Stimulated activated CD4-positive, alpha-beta T cell treated with anti-CD3 and anti-CD28 coated beads, Interleukin-12 subunit alpha, Interleukin-12 subunit beta, amount 100 ng/mL, for 4 hours (primary cell): ENCODE measurements around the gene SMAD5.

ENCODE experiments used
- DNase-seq: peaks from one replicate; pipeline ENCODE4 v3.0.0-alpha.2; 2020

Gene SMAD5

DNA sequence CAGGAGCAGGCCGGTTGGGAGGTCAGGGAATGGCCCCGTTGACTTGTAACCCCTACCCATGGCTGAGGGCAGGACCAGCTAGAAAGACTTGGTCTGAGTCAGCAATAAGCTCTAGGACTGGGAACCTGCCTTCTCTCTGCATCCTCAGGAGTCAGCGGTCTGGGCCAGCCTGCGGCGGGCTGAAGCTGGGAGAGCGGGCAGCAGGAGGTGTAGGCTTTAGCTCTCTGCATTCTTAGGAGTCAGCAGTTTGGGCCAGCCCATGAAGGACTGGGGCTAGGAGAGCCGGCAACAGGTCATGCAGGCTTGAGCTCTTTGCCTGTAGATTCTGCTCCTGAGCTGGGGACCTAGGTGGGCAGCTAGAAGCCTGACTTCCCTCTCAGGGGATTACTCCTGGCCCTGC lies 66.8 kb downstream of the SMAD5 start:
- no peak for DNase-seq

DNA sequence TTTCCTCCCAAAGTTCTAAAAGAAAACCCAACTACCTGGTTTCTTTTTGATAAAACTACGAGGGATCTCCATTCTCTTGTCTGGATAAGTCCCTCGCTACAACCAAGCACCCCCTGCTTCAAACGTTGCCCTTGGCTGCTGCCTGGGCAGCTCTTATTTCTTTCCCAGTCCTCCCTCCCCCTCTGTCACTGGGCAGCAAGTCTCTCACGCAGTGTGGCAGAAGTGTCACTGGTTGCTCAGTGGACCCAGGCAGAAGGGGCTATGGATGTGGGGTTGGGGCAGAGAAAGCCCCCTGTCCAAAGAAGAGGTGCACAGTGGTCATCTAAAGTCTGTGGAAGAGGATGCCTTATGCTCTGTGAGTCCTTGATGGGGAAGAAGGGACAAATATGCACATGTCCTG lies 67.5 kb downstream of the SMAD5 start:
- DNase-seq, result no peak

DNA sequence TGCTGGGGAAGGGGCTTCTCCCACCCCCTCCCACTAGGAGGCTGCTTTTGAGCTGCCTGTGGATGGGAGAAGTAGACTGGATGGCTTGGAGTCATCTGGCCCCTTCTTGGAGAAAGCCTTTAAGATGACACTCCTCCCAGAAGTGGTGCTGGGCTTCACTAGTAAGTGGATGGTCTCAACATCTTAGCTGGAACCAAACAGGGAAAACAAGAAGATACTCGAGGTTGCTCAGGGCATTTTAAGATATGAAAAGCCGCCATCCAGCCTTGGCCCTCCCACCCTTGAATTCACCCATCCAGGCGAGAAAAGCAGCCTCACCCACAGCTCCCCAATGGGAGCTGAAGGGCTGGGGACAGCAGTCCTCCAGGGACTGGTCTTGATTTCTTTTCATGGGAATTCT lies 68.1 kb downstream of the SMAD5 start:
- no peak for DNase-seq

DNA sequence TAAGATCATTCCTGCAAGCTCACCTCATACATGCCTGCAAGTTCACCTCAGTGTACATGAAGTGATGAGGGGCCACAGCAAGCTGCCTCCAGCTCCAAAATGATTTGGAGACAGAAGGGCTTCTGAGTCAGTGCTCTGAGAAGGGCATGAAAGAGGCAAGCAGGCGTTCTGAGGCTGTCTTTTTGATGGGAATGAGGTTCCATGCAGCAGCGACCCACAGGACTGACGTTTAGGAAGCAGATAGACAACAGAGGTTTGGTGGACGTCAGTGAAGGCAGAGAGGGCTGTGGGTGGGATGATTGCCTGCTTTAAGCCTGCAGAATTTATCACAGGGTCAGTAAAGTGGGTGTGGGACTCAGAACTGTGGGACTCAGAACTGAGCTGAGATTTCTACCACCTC lies 69.2 kb downstream of the SMAD5 start:
- no peak for DNase-seq

DNA sequence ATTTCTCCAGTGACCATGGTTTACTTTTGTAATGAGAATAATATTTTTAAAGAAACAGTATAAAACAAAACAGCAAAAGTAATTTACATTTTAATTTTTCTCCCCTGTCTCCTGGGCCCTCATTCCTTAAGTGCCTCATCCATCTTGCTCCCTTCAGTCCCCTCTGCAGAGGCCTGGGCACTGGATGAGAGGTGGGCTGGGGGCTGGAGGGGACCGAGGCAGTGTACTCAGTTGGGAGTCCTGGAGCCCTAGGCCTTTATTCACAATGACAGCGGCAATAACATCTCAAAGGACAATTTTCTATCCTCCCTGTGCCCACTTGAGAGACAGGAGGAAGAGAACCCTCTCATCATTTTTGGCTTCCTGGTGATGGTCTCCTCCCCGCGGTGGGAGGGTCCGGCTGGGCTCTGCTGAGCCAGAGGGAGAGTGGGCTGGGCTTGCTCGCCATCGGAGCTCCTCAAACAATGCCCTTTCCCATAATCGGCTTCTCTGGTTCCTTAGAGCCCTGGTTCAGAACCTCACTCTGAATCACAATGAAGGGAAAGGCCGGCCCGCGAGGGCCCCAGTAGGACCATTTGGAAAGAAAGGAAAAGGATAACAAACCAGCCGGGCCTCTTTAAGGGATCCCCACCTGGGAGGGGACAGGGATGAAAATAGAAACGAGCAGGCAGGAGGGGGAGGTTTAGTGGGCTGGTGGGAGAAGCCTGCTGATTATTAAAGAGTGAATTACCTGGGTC lies 70.0 kb downstream of the SMAD5 start:
- DNase-seq, result no peak

DNA sequence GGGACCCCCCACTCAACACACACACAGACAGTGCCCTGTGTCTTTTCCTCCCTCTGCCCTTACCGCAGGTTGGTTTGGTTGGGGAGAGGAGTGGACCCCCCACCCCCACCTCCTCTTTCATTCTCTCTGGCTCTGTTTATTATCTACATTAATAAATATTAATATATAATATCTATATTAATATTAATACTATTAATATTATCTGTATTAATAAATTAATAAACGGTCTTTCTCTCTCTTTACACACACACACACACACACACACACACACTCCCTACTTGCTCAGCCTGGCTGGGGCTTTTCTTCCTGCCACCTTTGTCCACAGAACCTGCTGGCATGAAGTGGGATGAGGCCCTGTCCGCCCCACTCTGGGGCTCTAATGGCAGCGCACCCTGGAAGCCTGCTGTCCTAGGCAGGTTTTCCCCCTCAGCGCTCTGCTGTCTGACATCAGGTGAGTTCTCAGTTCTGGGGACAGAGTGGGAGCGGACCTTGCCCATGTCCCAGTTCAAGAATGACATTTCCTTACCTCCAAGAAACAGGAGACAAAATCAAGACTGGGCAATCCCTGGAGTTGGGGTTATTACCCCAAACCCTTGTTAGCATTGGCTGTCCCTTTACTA lies 70.8 kb downstream of the SMAD5 start:
- no peak for DNase-seq

DNA sequence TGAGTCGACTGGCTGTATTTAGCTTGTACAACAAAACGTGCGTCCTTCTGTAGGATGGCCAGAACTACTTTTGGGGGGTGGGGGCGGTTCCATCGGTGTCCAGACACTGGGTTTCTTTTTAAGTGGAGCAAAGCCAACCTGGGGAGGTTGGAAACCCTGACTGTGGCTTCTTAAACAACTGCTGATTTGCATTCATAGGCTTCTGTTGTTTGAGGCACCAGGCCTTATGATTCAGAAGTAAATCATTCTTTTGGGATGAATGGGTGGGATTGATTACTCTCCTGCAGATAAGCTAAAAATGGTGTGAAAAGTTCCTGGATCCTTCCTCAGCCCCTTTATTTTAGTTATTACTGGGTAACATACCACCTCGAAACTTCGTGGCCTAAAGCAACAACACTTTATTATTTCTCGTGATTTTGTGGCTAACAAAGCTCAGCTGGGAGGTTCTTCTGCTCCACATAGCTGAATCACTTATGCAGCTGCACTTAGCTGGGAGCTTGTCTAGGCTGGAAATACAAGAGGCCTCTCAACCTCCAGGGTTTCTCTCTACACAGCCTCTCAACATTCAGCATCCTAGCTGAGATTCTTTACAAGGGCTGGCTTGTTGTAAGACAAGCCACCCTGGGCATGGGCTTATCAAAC lies 72.5 kb downstream of the SMAD5 start:
- DNase-seq, result no peak

DNA sequence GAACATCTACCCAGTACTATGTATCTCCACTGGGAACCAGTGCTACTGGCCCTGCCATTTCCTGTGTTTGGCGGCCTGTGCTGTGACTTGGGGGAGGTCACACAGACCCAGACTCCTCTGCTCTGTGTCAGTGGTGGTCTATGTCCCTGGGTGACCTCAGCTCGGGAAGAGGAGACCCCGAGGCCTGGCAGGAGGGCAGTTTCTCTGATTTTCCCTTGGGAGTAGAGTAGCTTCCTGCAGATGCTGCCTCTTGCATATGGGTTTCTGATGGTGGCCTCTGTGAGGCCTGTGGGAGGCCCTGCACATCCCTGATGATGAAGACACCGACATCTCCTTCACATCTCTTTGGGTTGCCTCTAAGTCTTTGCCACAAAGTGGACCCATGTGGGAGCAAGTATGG lies 73.3 kb downstream of the SMAD5 start:
- no peak for DNase-seq

DNA sequence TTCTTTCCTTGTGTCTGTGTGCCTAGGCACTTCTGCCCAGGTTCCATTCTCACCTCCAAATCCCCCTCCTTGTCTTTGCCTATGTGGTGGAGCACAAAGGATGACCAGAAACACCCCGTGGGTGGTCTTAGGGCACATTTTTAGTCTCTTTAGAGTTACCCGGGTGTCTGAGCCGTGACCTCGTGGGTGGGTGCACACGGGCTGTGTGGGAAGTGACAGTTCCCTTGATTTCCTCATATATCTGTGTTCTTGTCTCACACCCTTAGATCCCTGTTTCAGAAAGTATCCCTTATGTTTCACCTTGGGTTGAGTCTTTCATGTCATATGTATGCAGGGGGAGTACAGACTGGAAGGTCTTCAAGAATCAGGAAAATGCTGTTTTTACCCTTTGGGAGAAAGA lies 73.7 kb downstream of the SMAD5 start:
- no peak for DNase-seq

DNA sequence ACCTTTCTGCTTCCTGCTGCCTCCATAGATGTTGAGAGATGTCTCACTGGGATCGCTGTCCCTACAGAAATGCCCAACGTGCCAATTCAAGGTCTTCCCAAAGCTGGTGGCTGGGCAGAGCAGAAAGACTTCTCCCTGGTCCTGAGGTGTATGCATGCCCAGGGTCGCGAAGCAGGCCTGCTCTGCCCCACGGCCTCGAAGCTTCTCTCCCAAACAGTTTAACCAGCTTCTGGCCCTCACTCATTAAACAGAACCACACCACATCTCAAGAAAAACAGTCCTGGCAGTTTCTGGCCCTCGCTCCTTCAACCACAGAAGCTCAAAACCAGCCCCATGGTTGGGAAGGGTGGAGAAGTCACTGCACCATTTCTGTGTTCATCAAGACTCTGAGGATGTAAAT lies 75.0 kb downstream of the SMAD5 start:
- DNase-seq, result no peak

DNA sequence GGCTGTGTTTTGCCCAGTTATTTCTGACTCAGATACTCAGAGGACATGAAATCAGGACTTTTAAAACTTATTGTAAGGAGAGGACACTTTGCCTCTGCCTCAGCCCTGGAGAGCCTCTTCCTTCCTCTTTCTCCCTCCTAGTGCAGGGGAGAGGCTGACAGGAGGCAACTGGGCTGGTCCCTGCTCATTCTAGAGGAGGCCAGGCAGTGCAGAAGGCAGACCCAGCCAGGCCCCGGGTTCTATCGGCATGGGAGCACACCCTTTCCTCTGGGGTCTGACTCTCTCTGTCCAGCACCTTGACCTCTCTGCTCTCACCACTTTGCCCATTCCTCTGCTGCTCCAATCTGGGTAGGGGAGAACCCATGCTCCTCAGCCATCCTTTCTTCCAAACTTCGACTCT lies 76.3 kb downstream of the SMAD5 start:
- DNase-seq, result no peak

DNA sequence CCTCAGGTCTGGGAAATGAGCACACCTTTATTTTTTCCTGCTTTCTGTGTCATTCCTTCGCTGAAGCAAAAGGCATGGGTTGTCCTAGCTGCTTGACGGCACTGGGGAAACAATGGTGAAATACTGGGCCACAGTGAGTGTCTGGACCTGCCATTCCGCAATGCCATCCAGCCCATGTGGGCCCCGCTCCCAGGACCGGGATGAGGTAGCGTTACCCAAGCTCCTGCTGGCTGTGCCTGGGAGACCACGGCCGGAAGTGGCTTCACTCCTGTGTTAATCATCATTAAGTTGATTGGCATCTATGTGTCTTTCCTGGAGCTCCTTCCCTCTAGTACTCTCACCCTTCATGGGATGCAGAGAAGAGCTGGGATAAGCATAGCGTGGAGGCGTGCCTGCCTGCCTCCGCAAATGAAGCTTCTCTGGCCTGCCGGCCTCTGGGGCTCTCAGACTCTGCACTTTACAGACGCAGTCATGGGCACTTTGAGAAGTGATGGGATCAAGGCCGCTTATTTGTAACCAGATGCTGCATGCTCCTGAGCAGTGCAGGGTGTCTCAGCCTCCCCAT lies 76.8 kb downstream of the SMAD5 start:
- no peak for DNase-seq

DNA sequence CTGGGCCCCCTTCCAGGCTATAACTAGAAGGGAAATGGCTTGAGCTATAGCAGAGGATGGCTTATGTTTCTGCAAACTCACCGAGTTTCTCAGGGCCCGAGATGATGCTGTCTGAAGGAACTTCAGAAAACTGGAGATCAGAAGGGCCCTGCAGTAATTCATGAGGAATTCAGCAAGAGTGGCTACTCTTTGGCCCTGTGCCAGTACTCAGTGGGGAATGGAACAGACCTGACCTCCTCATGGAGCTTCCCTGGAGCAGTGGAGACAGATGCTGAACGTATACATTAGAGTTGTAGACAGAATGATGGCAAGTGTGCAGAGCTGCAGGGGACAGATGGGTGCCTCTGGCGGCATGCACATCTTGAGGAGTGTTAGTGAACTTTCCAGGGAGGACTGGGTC lies 77.6 kb downstream of the SMAD5 start:
- DNase-seq, result no peak

DNA sequence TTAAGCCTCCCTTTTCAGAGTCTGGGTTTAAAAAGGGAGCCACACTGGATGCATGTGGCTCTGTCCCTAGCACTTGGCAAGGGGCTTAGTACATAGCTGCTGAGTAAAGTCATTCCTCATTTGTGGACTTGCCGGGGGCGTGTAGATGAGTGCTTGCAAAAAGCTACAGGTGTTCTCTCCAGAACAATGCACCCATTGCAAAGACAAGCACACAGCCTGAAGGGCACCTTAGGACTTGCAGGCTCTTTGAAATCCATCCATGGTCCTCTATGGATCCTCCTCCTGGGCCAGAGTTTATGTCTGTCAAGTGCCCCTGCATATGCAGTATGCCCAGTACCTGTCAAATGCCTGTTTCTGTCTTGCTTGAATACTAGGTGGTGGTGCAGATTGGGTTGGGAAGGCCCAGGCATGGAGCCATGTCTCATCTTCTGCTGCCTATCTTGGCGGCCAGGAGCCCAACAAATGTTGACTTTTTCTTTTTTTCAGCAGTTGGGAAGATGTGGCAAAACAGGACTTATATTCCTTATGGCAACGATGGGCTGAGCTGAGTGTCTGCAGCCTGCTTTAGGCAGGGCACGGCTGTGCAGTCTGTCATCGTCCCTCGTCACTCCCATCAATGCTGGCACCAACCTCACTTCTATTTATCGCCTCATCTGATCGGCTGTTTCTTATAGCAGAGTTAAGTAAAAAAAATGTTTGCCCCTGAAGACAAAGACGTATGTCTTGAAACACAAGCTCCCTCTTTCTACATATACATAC lies 78.8 kb downstream of the SMAD5 start:
- DNase-seq, result no peak

DNA sequence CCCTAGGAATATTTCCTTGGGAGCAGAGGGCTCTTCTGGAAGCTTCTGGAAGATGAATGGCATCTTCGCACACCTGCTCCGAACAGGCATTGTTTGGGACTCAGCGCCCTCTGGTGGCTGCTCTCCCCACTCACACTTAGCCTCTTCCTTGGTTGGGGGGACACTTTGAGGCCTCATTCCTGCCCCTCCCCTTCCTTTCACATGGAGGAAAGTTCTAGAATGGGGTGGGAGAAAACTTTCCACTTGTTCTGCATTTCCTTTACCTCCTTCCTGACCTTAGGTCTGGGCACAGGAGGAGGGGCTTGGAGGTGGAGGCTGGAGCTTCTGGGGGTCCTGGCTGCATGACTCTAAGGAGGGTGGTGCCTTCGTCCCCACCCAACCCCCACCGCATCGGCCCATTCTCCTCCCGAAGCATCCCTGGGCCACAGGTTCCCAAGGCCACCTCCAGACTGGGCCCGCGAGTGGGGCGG lies 79.6 kb downstream of the SMAD5 start:
- peak; percentile 34 for DNase-seq

DNA sequence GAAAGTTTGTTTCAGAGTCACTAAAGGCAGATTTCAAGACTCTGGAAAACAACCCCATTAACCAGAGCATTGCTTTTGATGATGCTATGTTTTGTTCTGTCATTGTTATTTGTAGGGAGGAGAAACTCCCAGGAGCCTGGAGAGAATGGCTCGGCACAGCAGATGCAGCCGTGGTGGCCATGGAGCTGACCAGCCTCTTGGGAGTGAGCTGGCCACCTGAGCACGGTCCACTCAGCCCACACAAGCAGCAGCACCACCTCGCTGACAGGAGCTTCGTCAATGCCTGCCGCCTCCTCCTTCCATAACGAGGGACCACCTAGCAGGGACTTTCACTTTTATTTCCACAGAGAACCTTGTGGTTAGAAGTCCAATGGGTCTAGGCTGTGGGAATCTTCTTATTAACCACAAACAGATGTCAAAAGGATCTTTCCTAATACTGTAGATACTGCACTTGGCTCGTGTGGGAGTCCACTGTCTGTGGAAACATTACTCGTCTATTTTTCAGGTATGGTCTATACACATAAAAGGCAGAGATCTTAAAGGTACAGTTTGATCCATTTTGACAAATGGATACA lies 81.4 kb downstream of the SMAD5 start:
- DNase-seq, result no peak

DNA sequence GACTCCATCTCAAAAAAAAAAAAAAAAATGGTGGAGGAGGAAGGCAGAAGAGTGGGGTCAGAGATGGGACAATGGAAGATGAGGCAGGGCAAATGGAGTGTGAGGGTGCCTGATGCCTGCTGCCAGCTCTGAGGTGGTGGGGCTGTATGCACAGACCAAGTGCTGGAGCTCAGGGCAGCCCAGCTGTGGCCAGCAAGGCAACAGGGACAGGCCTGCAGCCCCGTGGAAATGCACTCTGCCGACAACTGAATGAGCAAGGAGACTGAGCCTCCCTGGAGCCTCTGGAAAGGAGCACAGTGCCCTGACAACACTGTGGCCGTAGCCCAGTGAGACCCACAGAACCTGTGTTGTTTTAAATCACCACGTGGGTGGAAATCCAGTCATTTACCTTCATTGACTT lies 83.2 kb downstream of the SMAD5 start:
- no peak for DNase-seq

DNA sequence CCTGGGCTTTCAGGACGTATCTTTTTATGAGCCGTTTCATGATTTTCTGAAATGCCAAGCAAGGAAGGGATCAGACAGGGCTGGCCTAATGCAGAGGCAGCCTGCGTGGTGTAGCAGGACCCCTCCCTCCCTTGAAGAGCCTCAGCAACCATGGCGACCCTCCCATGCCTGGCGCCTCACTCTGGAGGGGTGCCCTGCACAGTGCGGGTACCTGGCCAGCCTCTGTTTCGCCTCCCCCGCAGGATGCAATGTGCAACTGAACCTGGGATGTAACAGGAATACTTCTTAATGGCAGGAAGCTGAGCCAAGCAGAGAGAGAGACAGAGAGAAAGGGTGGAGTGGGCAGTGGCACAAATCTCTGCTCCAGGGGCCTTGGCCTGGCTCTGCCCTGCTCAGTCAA lies 83.6 kb downstream of the SMAD5 start:
- no peak for DNase-seq

DNA sequence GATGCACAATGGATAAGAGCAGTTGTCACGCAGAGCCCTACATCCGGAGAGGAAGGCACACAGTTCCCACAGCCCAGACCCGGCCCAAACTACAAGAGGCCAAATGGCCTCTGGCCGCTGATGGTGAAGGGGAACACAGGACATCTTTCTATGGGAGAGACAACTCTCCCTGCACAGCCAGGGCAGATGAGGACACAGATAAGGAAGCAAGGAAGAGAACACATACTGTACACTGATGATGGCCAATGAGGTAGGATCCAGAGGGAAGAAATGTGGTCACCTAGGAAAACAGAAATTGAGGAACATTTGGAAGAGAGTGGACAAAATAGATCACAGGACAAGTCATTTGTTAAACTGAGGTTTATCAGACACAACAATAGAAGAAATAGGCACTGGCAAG lies 88.7 kb downstream of the SMAD5 start:
- no peak for DNase-seq

DNA sequence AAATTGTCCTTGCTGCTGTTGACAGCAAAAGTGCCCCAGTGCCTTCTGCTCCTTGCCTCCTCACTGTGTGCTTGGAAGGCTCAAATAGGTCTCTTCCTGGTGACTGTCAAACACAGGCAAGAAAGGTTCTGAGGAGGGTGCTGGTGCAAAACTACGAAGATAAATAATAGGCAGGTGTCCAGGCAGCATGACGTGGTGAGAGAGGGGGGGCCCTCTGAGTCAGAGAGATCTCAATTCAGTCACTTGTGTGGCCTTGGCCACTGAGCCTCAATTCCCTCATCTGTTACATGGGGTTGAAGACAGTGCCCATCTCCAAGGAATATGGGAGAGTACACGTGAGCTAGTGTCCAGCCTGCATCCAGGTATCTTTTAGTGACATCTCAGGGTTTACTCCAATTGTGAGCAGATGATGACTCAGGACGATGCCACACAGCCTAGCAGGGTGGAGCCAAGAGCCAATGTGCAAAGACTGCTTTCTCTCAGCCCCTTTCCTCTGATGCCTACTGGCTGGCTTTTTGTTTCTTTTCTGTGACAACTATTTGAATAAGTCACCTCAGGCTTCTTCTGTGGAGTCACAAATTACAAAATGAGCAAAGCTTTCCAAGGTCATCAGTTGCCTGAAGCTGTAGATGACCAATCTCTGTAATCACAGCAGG lies 90.1 kb downstream of the SMAD5 start:
- DNase-seq, result no peak

DNA sequence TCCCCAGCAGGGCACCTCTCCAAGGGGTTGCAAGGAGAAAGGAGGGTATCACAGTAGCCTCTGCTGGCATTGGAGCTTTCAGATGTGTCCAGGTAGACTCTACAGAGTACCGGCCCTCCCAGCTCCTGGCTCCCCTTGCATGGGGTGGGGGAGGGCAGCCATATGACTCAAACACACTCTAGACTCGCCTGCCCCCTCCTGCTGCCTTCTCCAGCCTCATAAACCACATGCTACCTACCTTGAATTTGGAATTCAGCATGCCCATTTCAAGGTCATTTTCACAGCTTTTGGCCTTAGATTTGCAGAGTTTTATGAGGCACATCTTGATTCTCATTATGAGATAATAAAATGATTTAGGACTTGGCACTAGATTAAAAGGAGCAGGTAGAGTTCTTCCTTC lies 93.2 kb downstream of the SMAD5 start:
- DNase-seq, result no peak

DNA sequence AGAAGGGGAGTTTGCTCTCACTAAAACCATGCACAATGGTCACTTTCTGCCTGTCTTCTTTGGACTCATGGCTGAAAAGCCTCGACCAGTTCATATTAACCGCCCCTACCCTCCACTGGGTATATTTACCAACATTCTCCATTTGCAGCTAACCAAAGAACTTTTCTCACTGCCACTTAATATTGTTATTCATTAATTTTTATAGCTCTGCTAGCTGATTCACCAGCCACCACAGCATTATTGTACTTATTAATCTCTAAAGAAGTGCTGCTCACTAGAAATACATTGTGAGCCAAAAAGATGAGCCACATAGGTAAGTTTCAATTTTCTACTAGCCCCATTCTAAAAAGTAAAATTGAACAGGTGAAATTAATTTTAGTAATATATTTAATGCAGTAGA lies 93.8 kb downstream of the SMAD5 start:
- no peak for DNase-seq
